PC-9 (cell line): ENCODE measurements around the gene ADGRB3. TPM values are rescaled to one million over a fixed set of nuclear protein-coding genes. Genes with fewer than 3 reads are reported as not detected.
"Not testable (repeated sequence)": the region's sequence is repeated elsewhere in the genome, so short reads cannot be mapped to it uniquely, and the experiment has no call there.

Source experiments
- BruUV-seq: library from RNA; stranded (reverse); fragments of 400-500 nt; replicated peaks from 2 replicates; lab custom pipeline; 2021; lab: Mats Ljungman, UMichigan
- CTCF ChIA-PET: fragments of 300-600 bp; sonication (Branson Sonifier 250); formaldehyde crosslinking; loops from one replicate; lab custom pipeline; 2022; ENCODE audit warnings: antibody characterized with exemption; lab: Charles Lee
- POLR2A ChIA-PET: fragments of 300-600 bp; sonication (Branson Sonifier 250); formaldehyde crosslinking; loops from one replicate; lab custom pipeline; 2022; ENCODE audit warnings: antibody characterized with exemption; ENCODE audit not compliant: unreplicated experiment; lab: Charles Lee
- DNase-seq, 2 experiments: peaks; one replicate each; pipeline versions ENCODE4 v3.0.0 to v3.0.0-alpha.2; 2015 to 2022; ENCODE audit warnings: mixed read lengths in 1 of 2
- H2AFZ ChIP-seq: fragments of 200-600 bp; sonication (generic); 2 replicates; pipeline ENCODE4 v1.8.1; 2017; ENCODE audit warnings: antibody characterized with exemption
- H3F3A ChIP-seq: fragments of 200-600 bp; sonication (generic); 2 replicates; pipeline ENCODE4 v1.8.1; 2017; ENCODE audit warnings: antibody characterized with exemption, mild to moderate bottlenecking, low read depth; ENCODE audit not compliant: insufficient read depth
- H3K27ac ChIP-seq: fragments of 200-600 bp; sonication (generic); 2 replicates; pipeline ENCODE4 v1.6.1; 2016; ENCODE audit warnings: mixed run types
- H3K27me3 ChIP-seq: fragments of 200-600 bp; sonication (generic); 2 replicates; pipeline ENCODE4 v1.6.1; 2016; ENCODE audit warnings: low read depth, mixed run types; ENCODE audit not compliant: insufficient read depth
- H3K36me3 ChIP-seq: fragments of 200-600 bp; sonication (generic); 2 replicates; pipeline ENCODE4 v1.6.1; 2016; ENCODE audit warnings: low read depth, mixed run types
- H3K4me1 ChIP-seq: fragments of 200-600 bp; sonication (generic); replicated peaks from 2 replicates; pipeline ENCODE4 v1.6.1; 2016; ENCODE audit warnings: mixed run types; ENCODE audit not compliant: insufficient read depth
- H3K4me2 ChIP-seq: fragments of 200-600 bp; sonication (generic); 2 replicates; pipeline ENCODE4 v1.6.1; 2017; ENCODE audit warnings: mixed run types
- H3K4me3 ChIP-seq: fragments of 200-600 bp; sonication (generic); 2 replicates; pipeline ENCODE4 v1.6.1; 2016; ENCODE audit warnings: mixed run types
- H3K79me2 ChIP-seq: fragments of 200-600 bp; sonication (generic); 2 replicates; pipeline ENCODE4 v1.6.1; 2017; ENCODE audit warnings: low read depth, mixed run types
- H3K9me2 ChIP-seq: fragments of 200-600 bp; sonication (generic); 2 replicates; pipeline ENCODE4 v1.8.1; 2017; ENCODE audit warnings: mild to moderate bottlenecking; ENCODE audit not compliant: insufficient read depth
- H3K9me3 ChIP-seq: fragments of 200-600 bp; sonication (generic); 2 replicates; pipeline ENCODE4 v1.8.1; 2016; ENCODE audit warnings: low read depth; ENCODE audit not compliant: insufficient read depth
- H4K20me1 ChIP-seq: fragments of 200-600 bp; sonication (generic); 2 replicates; pipeline ENCODE4 v1.8.1; 2017; ENCODE audit not compliant: insufficient read depth
- EZH2 ChIP-seq: fragments of 200-600 bp; sonication (generic); IDR thresholded peaks from 2 replicates; pipeline ENCODE4 v1.8.0; 2017; ENCODE audit warnings: antibody characterized with exemption, low read depth
- intact Hi-C: fragments of 100-400 bp; cut with micrococcal nuclease; formaldehyde crosslinking; loops from one replicate; pipeline ENCODE4 v1.10.0; 2022; ENCODE audit not compliant: unreplicated experiment
- total RNA-seq: library from RNA; stranded (reverse); gene quantifications from 2 replicates; pipeline ENCODE4 v1.2.3, GENCODE V29; 2021
- TF ChIP-seq, protein P1 (sequence below): fragments of 200-600 bp; sonication (generic); conservative IDR thresholded peaks from 2 replicates; pipeline ENCODE4 v1.6.1; 2017; ENCODE audit warnings: mixed run types, antibody characterized with exemption, mild to moderate bottlenecking, moderate library complexity

ADGRB3 gene
- total RNA-seq, 1 experiment from 2014 or later = not detected

- H3K4me1 ChIP-seq = no peaks in the 10 kb centered on the region
- no peak for TF ChIP-seq EZH2
- TF ChIP-seq, protein P1, sequence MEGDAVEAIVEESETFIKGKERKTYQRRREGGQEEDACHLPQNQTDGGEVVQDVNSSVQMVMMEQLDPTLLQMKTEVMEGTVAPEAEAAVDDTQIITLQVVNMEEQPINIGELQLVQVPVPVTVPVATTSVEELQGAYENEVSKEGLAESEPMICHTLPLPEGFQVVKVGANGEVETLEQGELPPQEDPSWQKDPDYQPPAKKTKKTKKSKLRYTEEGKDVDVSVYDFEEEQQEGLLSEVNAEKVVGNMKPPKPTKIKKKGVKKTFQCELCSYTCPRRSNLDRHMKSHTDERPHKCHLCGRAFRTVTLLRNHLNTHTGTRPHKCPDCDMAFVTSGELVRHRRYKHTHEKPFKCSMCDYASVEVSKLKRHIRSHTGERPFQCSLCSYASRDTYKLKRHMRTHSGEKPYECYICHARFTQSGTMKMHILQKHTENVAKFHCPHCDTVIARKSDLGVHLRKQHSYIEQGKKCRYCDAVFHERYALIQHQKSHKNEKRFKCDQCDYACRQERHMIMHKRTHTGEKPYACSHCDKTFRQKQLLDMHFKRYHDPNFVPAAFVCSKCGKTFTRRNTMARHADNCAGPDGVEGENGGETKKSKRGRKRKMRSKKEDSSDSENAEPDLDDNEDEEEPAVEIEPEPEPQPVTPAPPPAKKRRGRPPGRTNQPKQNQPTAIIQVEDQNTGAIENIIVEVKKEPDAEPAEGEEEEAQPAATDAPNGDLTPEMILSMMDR = no peak
- no peaks in the 10 kb centered on the region for H3K79me2 ChIP-seq
- ChIA-PET POLR2A (no interaction called here), CTCF (no interaction called here)
- no peaks in the 10 kb centered on the region for H3K27me3 ChIP-seq
- no peak for DNase-seq
- H3K9me3 ChIP-seq = no peaks in the 10 kb centered on the region
- intact Hi-C loops = no loop called here
- H3K4me3 ChIP-seq = no peak overlapping the region
- no peaks in the 10 kb centered on the region for H4K20me1 ChIP-seq
- no peaks in the 10 kb centered on the region for H3K9me2 ChIP-seq
- H2AFZ ChIP-seq = no peak overlapping the region
- H3K27ac ChIP-seq = no peak overlapping the region
- no TSS peak for BruUV-seq
- no peaks in the 10 kb centered on the region for H3K36me3 ChIP-seq
- no peak overlapping the region for H3K4me2 ChIP-seq
- H3F3A ChIP-seq = no peaks in the 10 kb centered on the region
Observed at GRCh38 chr6:68880050-68880813, 245.2 kb downstream of the ADGRB3 start.

GRCh38 chr6:68883325-68883724 lies 248.2 kb downstream of the ADGRB3 start:
- H3K79me2 ChIP-seq, H3K27me3 ChIP-seq, H3K9me3 ChIP-seq, H3K4me3 ChIP-seq, H3K36me3 ChIP-seq, CTCF ChIA-PET, H3K4me2 ChIP-seq, H2AFZ ChIP-seq, H3K4me1 ChIP-seq, H3K27ac ChIP-seq, DNase-seq, H3F3A ChIP-seq, H3K9me2 ChIP-seq, H4K20me1 ChIP-seq, intact Hi-C loops, POLR2A ChIA-PET, BruUV-seq: not testable (repeated sequence)

GRCh38 chr6:68891419-68891818 lies 256.3 kb downstream of the ADGRB3 start:
- no peak for DNase-seq
- ChIA-PET POLR2A (no interaction called here), CTCF (no interaction called here)
- H3K79me2 ChIP-seq = no peaks in the 10 kb centered on the region
- no peaks in the 10 kb centered on the region for H4K20me1 ChIP-seq
- TF ChIP-seq EZH2 = no peak
- TF ChIP-seq, protein P1 = no peak
- H3K4me2 ChIP-seq = no peak overlapping the region
- intact Hi-C loops = no loop called here
- H3F3A ChIP-seq = no peaks in the 10 kb centered on the region
- no peaks in the 10 kb centered on the region for H3K27me3 ChIP-seq
- no peaks in the 10 kb centered on the region for H3K9me2 ChIP-seq
- H2AFZ ChIP-seq = no peak overlapping the region
- no peak overlapping the region for H3K27ac ChIP-seq
- no TSS peak for BruUV-seq
- H3K9me3 ChIP-seq = no peaks in the 10 kb centered on the region
- H3K36me3 ChIP-seq = no peaks in the 10 kb centered on the region
- no peak overlapping the region for H3K4me3 ChIP-seq
- H3K4me1 ChIP-seq = no peaks in the 10 kb centered on the region

DNA sequence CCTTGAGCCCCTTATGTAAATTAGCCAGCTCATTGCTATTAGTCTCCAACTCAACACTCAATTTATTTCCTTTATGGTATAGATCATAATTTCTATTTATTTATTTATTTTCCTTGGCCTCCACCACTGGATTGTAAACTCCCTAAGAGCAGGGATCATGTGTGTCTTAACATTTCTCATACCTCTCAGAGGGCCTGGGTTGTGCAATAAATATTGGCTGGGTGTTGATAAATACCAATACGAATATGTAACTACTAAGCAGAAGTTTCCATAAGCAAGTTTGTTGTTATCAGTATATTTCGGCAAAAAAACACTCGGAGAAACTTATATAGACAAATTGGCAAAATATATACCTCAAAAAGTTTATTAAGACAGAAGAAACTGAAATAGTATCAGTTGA lies 257.4 kb downstream of the ADGRB3 start:
- Histone ChIP-seq H3K9me2 (no peaks in the 10 kb centered on the region), H3K79me2 (no peaks in the 10 kb centered on the region), H3K4me1 (no peaks in the 10 kb centered on the region), H2AFZ (no peak overlapping the region), H3K9me3 (no peaks in the 10 kb centered on the region), H3K27ac (no peak overlapping the region), H3F3A (no peaks in the 10 kb centered on the region), H3K27me3 (no peaks in the 10 kb centered on the region), H3K4me3 (no peak overlapping the region), H3K4me2 (no peak overlapping the region), H4K20me1 (no peaks in the 10 kb centered on the region), H3K36me3 (no peaks in the 10 kb centered on the region)
- no peak for TF ChIP-seq EZH2
- TF ChIP-seq, protein P1 = no peak
- no peak for DNase-seq
- no TSS peak for BruUV-seq
- intact Hi-C loops = no loop called here
- CTCF ChIA-PET = no interaction called here
- POLR2A ChIA-PET = no interaction called here
